Thyroid gland (tissue), 4 donors: ENCODE results near the gene COQ3.

Source experiments
- POLR2A ChIP-seq, 2 donors: fragments of 450-650 bp; IDR thresholded peaks; one replicate each; pipeline ENCODE4 v1.6.1; 2017; ENCODE audit warnings: antibody characterized with exemption in 2 of 2, mild to moderate bottlenecking in 2 of 2, moderate library complexity in 1 of 2
- TF ChIP-seq, protein P1 (sequence below), 6 experiments: fragments of 200-600 bp in 3 of 6; fragments of 450-650 bp in 3 of 6; sonication (generic) in 3 of 6; IDR thresholded peaks; one replicate each; pipeline ENCODE4 v1.5.1; 2016 to 2019; ENCODE audit warnings: antibody characterized with exemption in 6 of 6, mild to moderate bottlenecking in 2 of 6, inconsistent platforms in 1 of 6, moderate library complexity in 1 of 6

DNA sequence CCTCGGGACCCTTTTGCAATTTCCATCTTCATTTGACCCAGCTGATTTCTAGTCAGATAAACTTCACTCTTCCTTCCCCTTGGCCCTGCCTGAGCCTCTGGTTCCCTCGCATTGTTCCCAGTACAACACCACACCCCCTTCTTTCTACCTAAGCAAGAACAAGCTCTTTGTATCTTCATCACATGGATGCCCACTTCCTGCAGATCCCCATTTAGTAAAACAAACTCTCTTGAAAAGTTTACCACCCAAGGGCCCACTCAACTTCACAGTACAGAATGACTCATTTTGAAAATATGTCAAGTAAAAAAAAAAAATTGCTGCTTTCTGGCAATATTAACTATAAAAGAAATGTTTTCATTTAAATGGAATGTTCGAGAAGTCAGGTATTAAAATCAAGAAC is 49.7 kb downstream of the COQ3 start:
- TF ChIP-seq, protein P1, sequence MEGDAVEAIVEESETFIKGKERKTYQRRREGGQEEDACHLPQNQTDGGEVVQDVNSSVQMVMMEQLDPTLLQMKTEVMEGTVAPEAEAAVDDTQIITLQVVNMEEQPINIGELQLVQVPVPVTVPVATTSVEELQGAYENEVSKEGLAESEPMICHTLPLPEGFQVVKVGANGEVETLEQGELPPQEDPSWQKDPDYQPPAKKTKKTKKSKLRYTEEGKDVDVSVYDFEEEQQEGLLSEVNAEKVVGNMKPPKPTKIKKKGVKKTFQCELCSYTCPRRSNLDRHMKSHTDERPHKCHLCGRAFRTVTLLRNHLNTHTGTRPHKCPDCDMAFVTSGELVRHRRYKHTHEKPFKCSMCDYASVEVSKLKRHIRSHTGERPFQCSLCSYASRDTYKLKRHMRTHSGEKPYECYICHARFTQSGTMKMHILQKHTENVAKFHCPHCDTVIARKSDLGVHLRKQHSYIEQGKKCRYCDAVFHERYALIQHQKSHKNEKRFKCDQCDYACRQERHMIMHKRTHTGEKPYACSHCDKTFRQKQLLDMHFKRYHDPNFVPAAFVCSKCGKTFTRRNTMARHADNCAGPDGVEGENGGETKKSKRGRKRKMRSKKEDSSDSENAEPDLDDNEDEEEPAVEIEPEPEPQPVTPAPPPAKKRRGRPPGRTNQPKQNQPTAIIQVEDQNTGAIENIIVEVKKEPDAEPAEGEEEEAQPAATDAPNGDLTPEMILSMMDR (IDR thresholded peaks at IDR 0.05): no peak
- no peak for TF ChIP-seq POLR2A (IDR thresholded peaks at IDR 0.05)
